Kidney epithelial cell (primary cell): ENCODE data around the gene KIF17. TPM values are rescaled to one million over a fixed set of nuclear protein-coding genes. Genes with fewer than 3 reads are reported as not detected.

Experiments used
- DNase-seq: peaks from one replicate; pipeline ENCODE4 v3.0.0-alpha.2; 2010; ENCODE audit warnings: low read depth
- H3K27me3 ChIP-seq: 2 replicates; pipeline ENCODE4 v1.6.0; 2011; ENCODE audit warnings: low read length; ENCODE audit not compliant: control insufficient read depth, insufficient read depth
- H3K36me3 ChIP-seq: 2 replicates; pipeline ENCODE4 v1.5.1; 2011; ENCODE audit warnings: low read length; ENCODE audit not compliant: control insufficient read depth, insufficient read depth
- H3K4me3 ChIP-seq: 2 replicates; pipeline ENCODE4 v1.5.1; 2011; ENCODE audit warnings: low read depth, mild to moderate bottlenecking, control low read depth, low read length
- CTCF ChIP-seq: IDR thresholded peaks from 2 replicates; pipeline ENCODE4 v1.5.1; 2011; ENCODE audit warnings: mild to moderate bottlenecking, moderate library complexity, low read length, control low read depth, inconsistent platforms; ENCODE audit not compliant: insufficient read depth, poor library complexity, severe bottlenecking
- total RNA-seq: library from RNA; depleted of rRNA; stranded (reverse); fragments of >200 nt; gene quantifications from 2 replicates; pipeline ENCODE4 v1.2.3, GENCODE V29; 2015

The KIF17 gene
- total RNA-seq, 1 donor from 2014 or later: 1.3 TPM

DNA sequence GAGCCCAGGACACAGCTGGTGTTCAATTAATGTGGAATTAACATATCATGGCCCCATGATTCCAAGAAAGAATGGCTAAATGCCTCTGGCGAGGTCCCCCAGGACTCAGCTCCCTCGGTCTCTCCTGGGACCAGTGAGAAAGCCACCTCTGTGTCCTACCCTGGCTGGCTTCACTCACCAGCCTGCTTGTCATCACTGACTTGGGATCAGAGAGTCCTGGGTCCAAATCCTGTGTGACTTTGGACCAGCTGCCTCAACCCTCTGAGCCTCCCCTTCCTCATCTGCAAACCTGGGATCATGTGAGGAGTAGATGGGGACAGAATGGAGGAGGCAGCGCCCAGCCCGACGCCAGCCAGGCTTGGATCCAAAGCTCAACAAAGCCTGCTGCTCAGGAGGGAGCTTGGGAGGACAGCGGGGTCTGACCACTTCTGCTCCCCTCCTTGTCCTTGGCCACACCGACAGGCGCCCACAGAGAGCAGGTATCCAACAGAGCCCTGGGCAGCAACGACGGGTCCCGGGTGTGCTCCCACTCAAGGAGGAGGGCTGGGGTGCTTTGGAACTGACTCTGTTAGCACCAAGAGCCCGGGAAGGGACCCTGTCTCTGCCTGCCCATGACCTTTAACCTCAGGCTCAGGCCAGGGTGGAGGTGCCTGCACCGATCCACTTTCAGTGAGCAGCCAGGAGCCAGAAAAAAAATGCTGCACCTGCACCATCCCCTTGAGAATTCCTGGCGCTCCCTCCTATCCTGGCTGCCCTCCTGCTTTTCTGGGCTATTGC lies 11.5 kb upstream of the KIF17 start:
- Histone ChIP-seq H3K4me3 (no peak overlapping the region), H3K36me3 (no peaks in the 10 kb centered on the region), H3K27me3 (no peaks in the 10 kb centered on the region)
- DNase-seq: no peak
- TF ChIP-seq CTCF: no peak

GRCh38 chr1:20728371-20729154 lies 10.8 kb upstream of the KIF17 start:
- Histone ChIP-seq H3K27me3 (no peaks in the 10 kb centered on the region), H3K4me3 (no peak overlapping the region), H3K36me3 (no peaks in the 10 kb centered on the region)
- TF ChIP-seq CTCF: no peak
- DNase-seq: no peak

- no peak for DNase-seq
- Histone ChIP-seq H3K4me3 (no peak overlapping the region), H3K27me3 (no peaks in the 10 kb centered on the region), H3K36me3 (no peaks in the 10 kb centered on the region)
- peak; percentile 17 for TF ChIP-seq CTCF
Measured at GRCh38 chr1:20727746-20728316, 10.0 kb upstream of the KIF17 start.

- DNase-seq: no peak
- TF ChIP-seq CTCF: no peak
- H3K4me3 ChIP-seq: no peak overlapping the region
- no peaks in the 10 kb centered on the region for H3K36me3 ChIP-seq
- H3K27me3 ChIP-seq: no peaks in the 10 kb centered on the region
Measured at GRCh38 chr1:20726932-20727745, 9.3 kb upstream of the KIF17 start.

DNA sequence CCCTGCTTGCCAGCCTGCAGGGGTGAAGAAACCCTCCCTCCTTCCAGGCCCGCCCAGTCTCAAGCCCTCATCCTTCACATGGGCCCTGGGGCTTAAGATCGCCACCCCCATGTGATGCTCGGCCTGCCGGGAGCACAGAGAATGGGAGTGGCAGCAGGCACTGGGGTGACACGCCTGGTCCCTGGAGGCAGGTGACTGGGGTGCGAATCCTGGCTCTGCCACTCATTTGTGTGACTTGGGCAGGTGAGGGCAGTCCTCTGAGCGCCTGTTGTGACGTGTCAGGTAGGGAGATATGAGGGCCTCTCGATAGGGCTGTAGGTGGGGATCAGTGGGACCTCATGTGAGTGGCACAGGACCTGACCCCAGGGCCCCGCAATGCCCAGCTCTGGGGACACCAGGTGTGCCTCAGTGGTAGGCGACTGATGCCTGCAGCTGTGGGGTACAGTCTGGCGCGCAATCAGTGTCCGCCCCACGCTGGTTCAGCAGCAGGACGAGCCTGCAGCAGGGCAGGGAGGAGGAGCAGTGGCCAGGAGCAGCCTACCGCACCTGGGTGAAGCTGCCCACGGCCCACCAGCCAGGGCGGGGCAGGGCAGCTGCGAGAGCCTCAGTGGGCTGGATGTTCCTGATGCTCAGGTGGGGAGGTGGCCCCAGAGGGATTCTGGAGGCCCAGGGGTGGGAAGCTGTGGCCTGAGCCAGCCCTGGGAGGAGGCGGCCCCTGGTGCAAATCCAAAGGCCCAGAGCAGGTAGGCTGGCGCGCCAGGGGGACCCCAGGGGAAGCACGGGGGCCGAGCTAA lies 8.5 kb upstream of the KIF17 start:
- Histone ChIP-seq H3K27me3 (no peaks in the 10 kb centered on the region), H3K4me3 (no peak overlapping the region), H3K36me3 (no peaks in the 10 kb centered on the region)
- TF ChIP-seq CTCF: no peak
- DNase-seq: no peak
